GM10266 (cell line): ENCODE results near the gene OGFOD3.

Source experiments
- DNase-seq: peaks from one replicate; pipeline ENCODE4 v3.0.0; 2012; ENCODE audit errors: extremely low spot score
- CTCF ChIP-seq: IDR thresholded peaks from 2 replicates; pipeline ENCODE4 v1.5.1; 2012; ENCODE audit warnings: mild to moderate bottlenecking, low read depth; ENCODE audit not compliant: control insufficient read depth, insufficient read depth; ENCODE audit errors: missing control alignments

OGFOD3 gene

GRCh38 chr17:82387705-82388106 lies 30.7 kb downstream of the OGFOD3 start:
- no peak for TF ChIP-seq CTCF
- no peak for DNase-seq

- no peak for DNase-seq
- TF ChIP-seq CTCF: no peak
Observed at GRCh38 chr17:82386881-82387704, 31.3 kb downstream of the OGFOD3 start.

GRCh38 chr17:82386255-82386831 lies 32.0 kb downstream of the OGFOD3 start:
- TF ChIP-seq CTCF: no peak
- DNase-seq: no peak

- no peak for DNase-seq
- no peak for TF ChIP-seq CTCF
Observed at GRCh38 chr17:82385559-82386254, 32.7 kb downstream of the OGFOD3 start.

GRCh38 chr17:82384730-82385481 lies 33.5 kb downstream of the OGFOD3 start:
- no peak for TF ChIP-seq CTCF
- DNase-seq: no peak

- no peak for DNase-seq
- TF ChIP-seq CTCF: no peak
Observed at GRCh38 chr17:82384051-82384729, 34.2 kb downstream of the OGFOD3 start.
